Activated CD4-positive, alpha-beta T cell treated with anti-CD3 and anti-CD28 coated beads for 48 hours (primary cell): ENCODE results near the gene STK11IP.
A peak's percentile ranks its signal among the peaks of the same experiment; 100 is the strongest.
"Not testable (repeated sequence)": the region's sequence is repeated elsewhere in the genome, so short reads cannot be mapped to it uniquely, and the experiment has no call there.

Source experiments
- DNase-seq: peaks from one replicate; pipeline ENCODE4 v3.0.0-alpha.2; 2020

STK11IP gene

GRCh38 chr2:219636941-219637841 is 39.5 kb downstream of the STK11IP start:
- DNase-seq = no peak

DNA sequence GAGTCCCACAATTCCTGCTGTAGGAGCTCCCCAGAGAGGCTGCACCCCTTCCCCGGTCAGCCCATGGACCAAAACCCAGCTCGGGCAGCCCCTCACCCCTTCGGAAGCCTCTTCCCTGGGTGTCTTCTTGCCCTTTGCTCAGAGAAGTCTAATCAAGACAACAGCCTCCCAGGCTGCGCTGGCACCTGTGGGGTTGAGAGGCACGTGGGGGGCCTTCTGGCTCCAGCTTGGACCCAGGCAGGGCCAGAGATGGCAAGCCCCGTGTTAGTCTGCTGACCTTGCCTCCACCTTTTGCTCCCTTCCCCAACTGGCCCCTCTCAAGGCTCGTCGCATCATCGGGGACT is 40.2 kb downstream of the STK11IP start:
- DNase-seq = no peak

- DNase-seq = no peak
Observed at GRCh38 chr2:219638217-219638947, 40.7 kb downstream of the STK11IP start.

DNA sequence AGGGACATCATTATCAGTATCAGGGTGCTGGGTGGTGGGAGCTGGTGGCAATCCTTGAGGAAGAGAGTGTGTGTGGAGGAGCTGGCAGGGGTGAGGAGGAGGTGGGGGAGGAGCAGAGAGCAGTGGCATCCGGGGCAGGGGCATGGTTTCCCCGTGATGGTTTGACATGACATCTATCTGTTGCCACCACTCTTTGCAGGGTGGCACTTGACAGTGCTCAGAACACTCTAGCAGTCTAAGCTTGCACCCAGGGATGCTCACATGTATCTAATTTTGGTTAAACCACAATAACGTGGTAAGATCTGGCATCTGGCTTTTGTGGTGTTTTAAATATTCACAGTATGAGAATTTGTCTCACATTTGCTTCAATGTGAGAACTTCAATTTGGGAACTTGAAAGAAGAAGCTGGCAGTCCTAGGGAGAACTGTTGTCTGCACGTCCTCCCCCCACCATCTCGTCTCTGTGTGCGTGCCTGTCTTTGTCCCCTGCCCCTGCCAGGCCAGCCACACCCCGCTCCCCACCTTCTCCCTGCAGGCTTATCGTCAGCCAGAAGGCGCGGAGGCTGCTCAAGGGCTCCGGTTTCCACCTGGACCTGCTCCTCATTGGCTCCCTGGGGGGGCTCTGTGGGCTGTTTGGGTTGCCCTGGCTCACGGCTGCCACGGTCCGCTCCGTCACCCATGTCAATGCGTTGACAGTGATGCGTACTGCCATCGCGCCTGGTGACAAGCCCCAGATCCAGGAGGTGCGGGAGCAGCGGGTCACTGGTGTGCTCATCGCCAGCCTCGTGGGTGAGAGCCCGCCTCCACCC is 41.5 kb downstream of the STK11IP start:
- no peak for DNase-seq

DNA sequence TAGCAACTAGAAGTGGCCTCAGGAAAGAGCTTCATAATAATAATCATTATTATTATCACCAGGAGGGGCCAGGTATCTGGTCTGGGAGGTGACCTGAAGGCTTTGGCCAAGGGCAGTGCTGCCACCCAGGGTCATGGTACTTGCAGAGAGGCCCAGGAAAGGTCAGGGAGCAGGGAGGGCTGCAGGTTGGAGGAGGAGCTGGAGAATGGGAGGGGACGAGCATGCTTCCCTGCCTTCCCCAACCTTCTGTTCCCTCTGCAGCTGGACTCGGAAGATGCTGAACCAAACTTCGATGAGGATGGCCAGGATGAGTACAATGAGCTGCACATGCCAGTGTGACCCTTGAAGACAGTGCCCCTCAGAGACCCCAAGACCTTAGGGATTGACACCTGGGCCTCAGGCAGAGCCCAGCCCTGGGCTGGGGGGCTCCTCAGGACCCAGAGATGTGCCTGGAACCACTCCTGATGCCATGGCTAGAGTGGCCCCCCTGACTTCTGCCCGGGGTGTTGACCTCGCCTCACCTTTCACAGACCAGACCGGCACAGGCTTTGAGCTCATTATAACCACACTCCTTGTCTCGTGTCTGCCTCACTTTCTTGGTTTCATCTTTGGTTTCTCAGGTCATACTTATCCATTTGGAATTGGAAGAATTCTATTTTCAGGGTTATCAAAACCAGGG is 43.9 kb downstream of the STK11IP start:
- DNase-seq = no peak

DNA sequence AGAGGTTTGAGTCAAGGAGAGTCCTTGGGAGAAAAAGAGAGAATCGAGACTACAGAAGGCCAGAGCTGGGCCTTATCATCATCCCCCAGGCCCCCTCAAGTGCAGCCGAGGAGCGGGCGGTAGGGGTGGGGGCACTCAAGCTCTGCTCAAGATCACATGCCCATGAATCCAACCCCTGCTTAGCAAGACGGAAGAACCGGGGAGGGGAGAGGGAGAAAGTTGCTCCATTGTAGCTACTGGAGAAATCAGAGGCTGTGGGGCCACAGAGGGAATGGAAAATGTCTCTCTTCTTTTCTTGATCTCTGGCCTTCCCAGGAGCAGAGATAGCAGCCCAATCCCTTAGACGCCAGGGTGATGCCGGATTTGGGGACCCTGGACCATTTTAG is 44.4 kb downstream of the STK11IP start:
- DNase-seq = no peak

DNA sequence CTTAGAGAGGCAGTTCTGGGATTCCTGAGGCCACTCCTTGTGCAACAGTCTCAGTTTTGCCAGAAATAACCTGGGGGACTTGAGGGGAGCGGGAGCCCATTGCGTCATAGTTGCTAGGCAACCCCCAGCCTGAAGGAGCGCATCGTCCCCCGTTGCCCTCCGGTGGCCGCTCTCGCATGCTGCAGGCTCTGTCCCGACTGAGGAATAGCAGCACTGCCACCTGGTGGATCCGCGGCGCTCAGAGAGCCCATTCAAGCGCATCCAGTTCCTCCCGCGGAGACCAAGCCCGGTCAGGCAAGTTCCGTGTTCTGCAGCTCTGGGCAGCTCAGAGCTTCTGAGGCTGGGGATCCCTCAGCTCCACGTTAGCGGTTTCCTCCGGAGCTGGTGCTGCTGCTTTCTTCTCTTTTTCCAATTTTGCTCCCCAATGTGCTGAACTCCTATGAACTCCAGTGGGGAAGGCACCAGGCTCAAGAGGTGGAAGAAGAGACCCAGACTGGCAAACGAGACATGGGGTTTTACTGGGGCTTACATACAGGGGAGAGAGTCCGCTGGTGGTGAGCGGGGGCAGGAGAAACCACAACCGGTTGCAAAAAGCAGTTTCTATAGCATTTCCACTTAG is 44.9 kb downstream of the STK11IP start:
- peak; percentile 94 for DNase-seq

GRCh38 chr2:219643084-219643473 is 45.4 kb downstream of the STK11IP start:
- DNase-seq = no peak

GRCh38 chr2:219643788-219644398 is 46.2 kb downstream of the STK11IP start:
- no peak for DNase-seq

- no peak for DNase-seq
Observed at GRCh38 chr2:219644801-219645480, 47.3 kb downstream of the STK11IP start.

DNA sequence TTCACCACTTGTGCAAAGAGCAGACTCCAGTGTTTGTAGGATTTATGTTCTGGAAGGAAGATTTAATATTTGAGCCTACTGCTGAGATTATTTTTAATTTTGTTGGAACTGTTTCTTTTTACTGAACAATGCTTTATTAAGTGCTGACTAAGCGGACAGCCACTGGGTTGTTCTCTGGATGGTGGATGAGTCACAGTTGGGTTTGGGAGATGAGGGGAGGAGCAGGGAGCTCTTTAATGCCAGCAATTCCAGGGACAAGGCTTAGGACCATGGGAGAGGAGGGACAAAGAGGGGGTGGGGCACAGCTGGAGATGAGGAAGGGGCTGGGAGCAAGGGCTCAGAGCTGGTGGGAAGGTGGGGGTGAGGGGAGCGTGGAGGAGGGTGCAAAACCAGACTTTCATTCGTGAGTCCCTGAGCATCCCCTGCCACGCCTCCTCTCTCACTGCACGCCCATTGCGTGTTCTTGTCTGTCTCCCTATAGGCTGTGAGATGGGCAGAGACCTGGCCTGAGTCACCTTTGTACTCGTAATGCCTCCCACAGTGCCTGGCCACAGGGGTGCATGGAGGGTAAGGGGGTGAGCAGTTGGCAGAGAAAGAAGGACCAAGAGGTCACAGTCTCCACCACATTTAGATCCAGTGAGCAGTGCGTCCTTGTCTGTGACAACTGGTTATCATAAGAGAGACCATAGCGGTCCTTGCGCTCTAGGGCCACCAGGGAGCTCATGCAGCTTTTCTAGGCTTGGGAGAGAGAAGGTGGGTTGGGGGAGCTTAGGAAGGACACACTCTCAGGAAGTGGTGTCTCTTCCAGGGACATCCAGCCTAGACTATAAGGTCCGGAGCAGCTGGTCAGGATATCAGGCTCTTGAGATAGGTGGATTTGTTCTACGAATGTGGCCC is 48.2 kb downstream of the STK11IP start:
- DNase-seq = no peak

GRCh38 chr2:219648176-219648575 is 50.5 kb downstream of the STK11IP start:
- DNase-seq = no peak

- no peak for DNase-seq
Observed at GRCh38 chr2:219648963-219649362, 51.3 kb downstream of the STK11IP start.

GRCh38 chr2:219650426-219651248 is 53.0 kb downstream of the STK11IP start:
- DNase-seq = no peak

DNA sequence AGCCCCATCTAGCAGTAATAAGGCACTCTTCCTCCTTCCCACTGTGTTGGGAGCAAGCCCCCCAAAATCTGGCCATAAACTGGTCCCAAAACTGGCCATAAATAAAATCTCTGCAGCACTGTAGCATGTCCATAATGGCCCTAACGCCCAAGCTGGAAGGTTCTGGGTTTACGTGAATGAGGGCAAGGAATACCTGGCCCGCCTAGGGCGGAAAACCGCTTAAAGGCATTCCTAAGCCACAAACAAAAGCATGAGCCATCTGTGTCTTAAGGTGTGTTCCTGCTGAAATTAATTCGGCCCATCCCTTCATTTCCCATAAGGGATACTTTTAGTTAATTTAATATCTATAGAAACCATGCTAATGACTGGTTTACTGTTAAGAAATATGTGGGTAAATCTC is 54.0 kb downstream of the STK11IP start:
- DNase-seq = not testable (repeated sequence)

- DNase-seq = no peak
Observed at GRCh38 chr2:219656526-219656925, 58.9 kb downstream of the STK11IP start.

DNA sequence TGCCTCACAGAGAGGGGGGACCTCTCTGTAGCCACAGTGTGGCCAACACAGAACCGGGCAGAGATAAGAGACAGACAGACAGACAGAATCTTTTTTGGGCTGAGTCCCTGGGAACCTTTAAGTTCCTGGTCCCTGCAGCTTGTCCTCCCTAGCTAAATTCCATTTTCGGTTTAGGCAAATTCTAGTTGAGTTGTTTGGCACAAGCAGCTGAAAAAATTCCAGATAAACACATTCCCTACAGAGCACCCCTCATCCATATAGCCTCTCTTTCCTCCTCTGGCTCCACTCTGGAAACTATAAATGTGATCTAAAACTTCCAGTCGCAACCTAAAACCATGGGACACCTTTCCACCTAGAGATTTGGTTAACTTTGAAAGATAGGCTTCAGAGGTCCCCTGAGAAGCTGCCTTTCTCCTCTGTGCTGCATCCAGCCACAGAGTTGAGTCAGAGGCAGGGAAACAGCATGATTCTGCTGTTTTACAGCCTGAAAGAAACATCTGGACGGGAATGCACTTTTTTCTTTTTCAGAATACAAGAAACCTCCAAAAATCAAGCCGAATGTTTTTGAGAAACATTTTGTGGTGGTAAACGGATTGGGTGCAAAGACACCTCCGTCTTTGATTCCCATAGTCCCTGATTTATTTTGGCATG is 60.7 kb downstream of the STK11IP start:
- DNase-seq = no peak

GRCh38 chr2:219658874-219659273 is 61.2 kb downstream of the STK11IP start:
- DNase-seq = no peak
